ENCODE results near the gene ACSL5. TPM values are rescaled to one million over a fixed set of nuclear protein-coding genes. Genes with fewer than 3 reads are reported as not detected.
"Not testable (repeated sequence)": the region's sequence is repeated elsewhere in the genome, so short reads cannot be mapped to it uniquely, and the experiment has no call there.

ACSL5 gene
- total and polyA plus RNA-seq, 2 of the 8 experiments (the other 6 are each of a cell fraction or from before 2014, with no cell fraction given) = not detected

DNA sequence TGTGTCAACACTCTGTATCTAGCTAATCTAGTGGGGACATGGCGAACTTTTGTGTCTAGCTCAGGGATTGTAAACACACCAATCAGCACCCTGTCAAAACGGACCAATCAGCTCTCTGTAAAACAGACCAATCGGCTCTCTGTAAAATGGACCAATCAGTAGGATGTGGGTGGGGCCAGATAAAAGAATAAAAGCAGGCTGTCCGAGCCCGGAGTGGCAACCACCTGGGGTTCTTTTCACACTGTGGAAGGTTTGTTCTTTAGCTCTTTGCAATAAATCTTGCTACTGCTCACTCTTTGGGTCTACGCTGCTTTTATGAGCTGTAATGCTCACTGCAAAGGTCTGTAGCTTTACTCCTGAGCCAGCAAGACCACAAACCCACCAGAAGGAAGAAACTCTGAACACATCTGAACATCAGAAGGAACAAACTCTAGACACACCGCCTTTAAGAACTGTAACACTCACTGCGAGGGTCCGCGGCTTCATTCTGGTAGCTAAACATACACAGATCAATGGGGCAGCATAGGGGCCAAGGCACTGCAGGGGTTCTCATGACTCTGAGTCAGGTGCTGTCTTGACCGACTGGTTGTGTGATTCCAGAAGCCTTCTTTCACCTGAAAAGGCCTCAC is 1.6 kb upstream of the ACSL5 start:
- peaks cover 0 to 10% of the 10 kb centered on the region in 2 experiments; a peak in 1 of 4 replicates for H3K9me3 ChIP-seq (ENCODE audit: insufficient read depth in 2 of 2, low read depth in 1 of 2, low read length in 1 of 2)
- H2BK120ac ChIP-seq (replicated peaks; ENCODE audit: low read depth, low read length); H4K20me1 ChIP-seq (replicated peaks in 1 of 2; ENCODE audit: control insufficient read depth in 1 of 2, insufficient read depth in 2 of 2, low read length in 2 of 2); H3K23ac ChIP-seq (ENCODE audit: insufficient read length); H3K4me1 ChIP-seq (replicated peaks in 1 of 4; ENCODE audit: control insufficient read depth in 3 of 4, insufficient read depth in 4 of 4, low read length in 3 of 4); H3K4me2 ChIP-seq (ENCODE audit: insufficient read depth in 1 of 2, low read depth in 2 of 2, low read length in 2 of 2); H3K14ac ChIP-seq (ENCODE audit: insufficient read length); H3K18ac ChIP-seq (ENCODE audit: extremely low read depth, low read length); H3K23me2 ChIP-seq (ENCODE audit: low read depth, low read length); H3K27me3 ChIP-seq (replicated peaks in 1 of 4; ENCODE audit: control insufficient read depth in 3 of 4, extremely low read depth in 1 of 4, insufficient read depth in 3 of 4, low read length in 3 of 4); H3K56ac ChIP-seq (replicated peaks; ENCODE audit: insufficient read length, low read depth, low read length); POLR2A ChIA-PET (ENCODE audit: partially characterized antibody); H2AK5ac ChIP-seq (ENCODE audit: low read depth, low read length); H3K9ac ChIP-seq (replicated peaks in 1 of 4; ENCODE audit: extremely low read depth in 1 of 4, low read depth in 3 of 4, low read length in 3 of 4); H4K8ac ChIP-seq (ENCODE audit: extremely low read depth, insufficient read depth, low read length); H3K79me2 ChIP-seq (ENCODE audit: control insufficient read depth in 1 of 2, insufficient read depth in 2 of 2, low read length in 2 of 2); H3K4me3 ChIP-seq (ENCODE audit: extremely low read depth in 1 of 4, insufficient read depth in 2 of 4, low read depth in 3 of 4, low read length in 4 of 4); DNase-seq (ENCODE audit: low read depth in 1 of 2, low spot score in 2 of 2); H4K5ac ChIP-seq (ENCODE audit: insufficient read length, low read depth, low read length); H2BK12ac ChIP-seq (ENCODE audit: low read depth, low read length); H2BK15ac ChIP-seq (ENCODE audit: low read length); H2BK20ac ChIP-seq (ENCODE audit: low read length); H3K36me3 ChIP-seq (ENCODE audit: control insufficient read depth in 2 of 4, insufficient read depth in 4 of 4, low read length in 3 of 4); FAIRE-seq; H2BK5ac ChIP-seq (ENCODE audit: low read depth, low read length); H3K27ac ChIP-seq (ENCODE audit: low read depth, low read length); H4K91ac ChIP-seq (replicated peaks; ENCODE audit: insufficient read length, low read length); H2AFZ ChIP-seq (ENCODE audit: low read length); H3K79me1 ChIP-seq (ENCODE audit: low read depth, low read length); H3K4ac ChIP-seq (replicated peaks; ENCODE audit: insufficient read length, low read depth, low read length): not testable (repeated sequence)
- CTCF ChIA-PET (ENCODE audit: partially characterized antibody) = interaction anchor here (0.6 to 1.9 kb wide), 4 partner anchors 10 to 268 kb away, joined by 3 to 6 read pairs (median 3); no protein-coding TSS in a partner anchor
- WGBS, 2 experiments (ENCODE audit: extremely low coverage in 1 of 2, insufficient coverage in 1 of 2, insufficient read length in 1 of 2, insufficient replicate concordance in 2 of 2, low coverage in 1 of 2, low lambda C conversion rate in 2 of 2, missing lambda C conversion rate in 1 of 2) = 89% methylated on average over 11 of the region's 11 CpGs; no CpG with 5 or more reads in 1 of the 2 experiments
